H1 (cell line): Measurements from ENCODE around the gene PPP1R11. TPM values are rescaled to one million over a fixed set of nuclear protein-coding genes. Genes with fewer than 3 reads are reported as not detected.

Experiments
- ASH2L ChIP-seq: fragments of 200-600, 300-600 bp; sonication (generic); IDR thresholded peaks from one replicate; pipeline ENCODE4 v1.7.1; 2017; ENCODE audit warnings: low read length
- KDM1A ChIP-seq: fragments of 200-600, 300-600 bp; sonication (generic); IDR thresholded peaks from 2 replicates; pipeline ENCODE4 v1.7.1; 2016; ENCODE audit warnings: mild to moderate bottlenecking, low read length, borderline replicate concordance
- SIN3A ChIP-seq, 2 experiments: IDR thresholded peaks in 1 of 2; conservative IDR thresholded peaks in 1 of 2; 2 replicates each; pipeline ENCODE4 v1.6.1; 2011 to 2012; ENCODE audit warnings: low read length in 2 of 2, improper control_type of control experiment in 1 of 2, low read depth in 1 of 2, mild to moderate bottlenecking in 1 of 2
- TAF7 ChIP-seq: optimal IDR thresholded peaks from 2 replicates; pipeline ENCODE3; 2011; ENCODE audit warnings: low read depth, mild to moderate bottlenecking, inconsistent platforms, low read length, moderate library complexity, borderline replicate concordance
- TBP ChIP-seq: IDR thresholded peaks from 2 replicates; pipeline ENCODE4 v1.6.1; 2011; ENCODE audit warnings: low read depth, low read length, improper control_type of control experiment
- ZNF274 ChIP-seq: IDR thresholded peaks from 2 replicates; pipeline ENCODE4 v1.7.0; 2012; ENCODE audit warnings: low read length, borderline replicate concordance; ENCODE audit errors: extremely low read depth
- polyA plus RNA-seq, 7 experiments: library from polyadenylated mRNA; depleted of rRNA in 3 of 7; stranded (reverse) in 5 of 7; unstranded in 2 of 7; fragments of >200 nt in 5 of 7; fragments of 200-250 nt in 2 of 7; gene quantifications; 1 replicate in 5 of 7; 2 replicates in 1 of 7; 4 replicates in 1 of 7; pipeline versions ENCODE4 v1.2.1 to v1.2.3, GENCODE V29; 2011 to 2013; ENCODE audit warnings: missing spikeins in 2 of 7, mixed read lengths in 2 of 7
- total RNA-seq: library from RNA; stranded (reverse); fragmentation: NEBNext Ultra II Directional; extraction: Animal tissue kit (Norgen Biotek cat#: 25700); gene quantifications from 2 replicates; pipeline ENCODE4 v1.2.1, GENCODE V29; 2021
- TF ChIP-seq, protein P1 (sequence below): fragments of 300-600 bp; sonication (generic); IDR thresholded peaks from 2 replicates; pipeline ENCODE4 v1.7.1; 2012; ENCODE audit warnings: low read length, moderate library complexity, mild to moderate bottlenecking, inconsistent platforms; ENCODE audit not compliant: insufficient replicate concordance
- TF ChIP-seq, protein P2 (sequence below): IDR thresholded peaks from 2 replicates; pipeline ENCODE4 v1.6.1; 2012; ENCODE audit warnings: inconsistent platforms
- TF ChIP-seq, protein P3 (sequence below): IDR thresholded peaks from 2 replicates; pipeline ENCODE4 v1.6.1; 2011; ENCODE audit warnings: low read length, improper control_type of control experiment

The PPP1R11 gene
- total and polyA plus RNA-seq, 2 of the 8 experiments (the other 6 are each of a cell fraction or from before 2014, with no cell fraction given), result 26.1 to 32.8 TPM

DNA sequence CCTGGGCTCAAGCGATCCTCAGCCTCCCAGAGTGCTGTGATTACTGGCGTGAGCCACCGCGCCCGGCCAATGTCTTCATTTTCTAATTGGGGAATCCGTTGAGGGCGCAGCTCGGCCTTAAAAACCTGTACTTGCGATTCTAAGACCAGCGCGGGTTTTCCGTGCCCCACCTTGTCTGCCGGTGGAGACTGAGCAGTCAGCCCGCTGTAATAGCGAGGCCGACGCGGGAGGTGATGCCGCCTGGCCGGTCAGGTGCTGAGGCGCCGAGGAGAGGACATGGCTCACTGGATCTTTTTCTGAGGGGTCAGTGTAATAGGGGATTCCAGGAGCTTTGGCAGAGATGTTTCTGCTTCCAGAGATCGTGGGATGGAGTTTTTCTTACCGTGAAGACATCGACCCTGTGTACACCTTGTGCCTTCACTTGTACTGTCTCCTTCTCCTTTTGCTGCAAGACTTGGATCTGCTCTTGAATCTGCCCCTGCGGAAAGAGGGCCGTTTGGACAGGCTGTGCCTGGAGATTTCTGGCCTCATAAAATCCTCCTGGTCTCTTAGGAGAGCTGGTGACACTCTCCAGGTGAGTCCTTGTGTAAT is 44.4 kb downstream of the PPP1R11 start (continued):
- TF ChIP-seq, protein P1, sequence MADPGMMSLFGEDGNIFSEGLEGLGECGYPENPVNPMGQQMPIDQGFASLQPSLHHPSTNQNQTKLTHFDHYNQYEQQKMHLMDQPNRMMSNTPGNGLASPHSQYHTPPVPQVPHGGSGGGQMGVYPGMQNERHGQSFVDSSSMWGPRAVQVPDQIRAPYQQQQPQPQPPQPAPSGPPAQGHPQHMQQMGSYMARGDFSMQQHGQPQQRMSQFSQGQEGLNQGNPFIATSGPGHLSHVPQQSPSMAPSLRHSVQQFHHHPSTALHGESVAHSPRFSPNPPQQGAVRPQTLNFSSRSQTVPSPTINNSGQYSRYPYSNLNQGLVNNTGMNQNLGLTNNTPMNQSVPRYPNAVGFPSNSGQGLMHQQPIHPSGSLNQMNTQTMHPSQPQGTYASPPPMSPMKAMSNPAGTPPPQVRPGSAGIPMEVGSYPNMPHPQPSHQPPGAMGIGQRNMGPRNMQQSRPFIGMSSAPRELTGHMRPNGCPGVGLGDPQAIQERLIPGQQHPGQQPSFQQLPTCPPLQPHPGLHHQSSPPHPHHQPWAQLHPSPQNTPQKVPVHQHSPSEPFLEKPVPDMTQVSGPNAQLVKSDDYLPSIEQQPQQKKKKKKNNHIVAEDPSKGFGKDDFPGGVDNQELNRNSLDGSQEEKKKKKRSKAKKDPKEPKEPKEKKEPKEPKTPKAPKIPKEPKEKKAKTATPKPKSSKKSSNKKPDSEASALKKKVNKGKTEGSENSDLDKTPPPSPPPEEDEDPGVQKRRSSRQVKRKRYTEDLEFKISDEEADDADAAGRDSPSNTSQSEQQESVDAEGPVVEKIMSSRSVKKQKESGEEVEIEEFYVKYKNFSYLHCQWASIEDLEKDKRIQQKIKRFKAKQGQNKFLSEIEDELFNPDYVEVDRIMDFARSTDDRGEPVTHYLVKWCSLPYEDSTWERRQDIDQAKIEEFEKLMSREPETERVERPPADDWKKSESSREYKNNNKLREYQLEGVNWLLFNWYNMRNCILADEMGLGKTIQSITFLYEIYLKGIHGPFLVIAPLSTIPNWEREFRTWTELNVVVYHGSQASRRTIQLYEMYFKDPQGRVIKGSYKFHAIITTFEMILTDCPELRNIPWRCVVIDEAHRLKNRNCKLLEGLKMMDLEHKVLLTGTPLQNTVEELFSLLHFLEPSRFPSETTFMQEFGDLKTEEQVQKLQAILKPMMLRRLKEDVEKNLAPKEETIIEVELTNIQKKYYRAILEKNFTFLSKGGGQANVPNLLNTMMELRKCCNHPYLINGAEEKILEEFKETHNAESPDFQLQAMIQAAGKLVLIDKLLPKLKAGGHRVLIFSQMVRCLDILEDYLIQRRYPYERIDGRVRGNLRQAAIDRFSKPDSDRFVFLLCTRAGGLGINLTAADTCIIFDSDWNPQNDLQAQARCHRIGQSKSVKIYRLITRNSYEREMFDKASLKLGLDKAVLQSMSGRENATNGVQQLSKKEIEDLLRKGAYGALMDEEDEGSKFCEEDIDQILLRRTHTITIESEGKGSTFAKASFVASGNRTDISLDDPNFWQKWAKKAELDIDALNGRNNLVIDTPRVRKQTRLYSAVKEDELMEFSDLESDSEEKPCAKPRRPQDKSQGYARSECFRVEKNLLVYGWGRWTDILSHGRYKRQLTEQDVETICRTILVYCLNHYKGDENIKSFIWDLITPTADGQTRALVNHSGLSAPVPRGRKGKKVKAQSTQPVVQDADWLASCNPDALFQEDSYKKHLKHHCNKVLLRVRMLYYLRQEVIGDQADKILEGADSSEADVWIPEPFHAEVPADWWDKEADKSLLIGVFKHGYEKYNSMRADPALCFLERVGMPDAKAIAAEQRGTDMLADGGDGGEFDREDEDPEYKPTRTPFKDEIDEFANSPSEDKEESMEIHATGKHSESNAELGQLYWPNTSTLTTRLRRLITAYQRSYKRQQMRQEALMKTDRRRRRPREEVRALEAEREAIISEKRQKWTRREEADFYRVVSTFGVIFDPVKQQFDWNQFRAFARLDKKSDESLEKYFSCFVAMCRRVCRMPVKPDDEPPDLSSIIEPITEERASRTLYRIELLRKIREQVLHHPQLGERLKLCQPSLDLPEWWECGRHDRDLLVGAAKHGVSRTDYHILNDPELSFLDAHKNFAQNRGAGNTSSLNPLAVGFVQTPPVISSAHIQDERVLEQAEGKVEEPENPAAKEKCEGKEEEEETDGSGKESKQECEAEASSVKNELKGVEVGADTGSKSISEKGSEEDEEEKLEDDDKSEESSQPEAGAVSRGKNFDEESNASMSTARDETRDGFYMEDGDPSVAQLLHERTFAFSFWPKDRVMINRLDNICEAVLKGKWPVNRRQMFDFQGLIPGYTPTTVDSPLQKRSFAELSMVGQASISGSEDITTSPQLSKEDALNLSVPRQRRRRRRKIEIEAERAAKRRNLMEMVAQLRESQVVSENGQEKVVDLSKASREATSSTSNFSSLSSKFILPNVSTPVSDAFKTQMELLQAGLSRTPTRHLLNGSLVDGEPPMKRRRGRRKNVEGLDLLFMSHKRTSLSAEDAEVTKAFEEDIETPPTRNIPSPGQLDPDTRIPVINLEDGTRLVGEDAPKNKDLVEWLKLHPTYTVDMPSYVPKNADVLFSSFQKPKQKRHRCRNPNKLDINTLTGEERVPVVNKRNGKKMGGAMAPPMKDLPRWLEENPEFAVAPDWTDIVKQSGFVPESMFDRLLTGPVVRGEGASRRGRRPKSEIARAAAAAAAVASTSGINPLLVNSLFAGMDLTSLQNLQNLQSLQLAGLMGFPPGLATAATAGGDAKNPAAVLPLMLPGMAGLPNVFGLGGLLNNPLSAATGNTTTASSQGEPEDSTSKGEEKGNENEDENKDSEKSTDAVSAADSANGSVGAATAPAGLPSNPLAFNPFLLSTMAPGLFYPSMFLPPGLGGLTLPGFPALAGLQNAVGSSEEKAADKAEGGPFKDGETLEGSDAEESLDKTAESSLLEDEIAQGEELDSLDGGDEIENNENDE, result no peak
- TF ChIP-seq ASH2L (no peak), TAF7 (no peak), ZNF274 (no peak), TBP (no peak), SIN3A (conservative IDR thresholded peaks at IDR 0.05 in 1 of 2, IDR thresholded peaks at IDR 0.05 in 1 of 2; ENCODE audit: low read depth in 1 of 2, low read length in 2 of 2) (no peak), KDM1A (no peak)
- TF ChIP-seq, protein P2, sequence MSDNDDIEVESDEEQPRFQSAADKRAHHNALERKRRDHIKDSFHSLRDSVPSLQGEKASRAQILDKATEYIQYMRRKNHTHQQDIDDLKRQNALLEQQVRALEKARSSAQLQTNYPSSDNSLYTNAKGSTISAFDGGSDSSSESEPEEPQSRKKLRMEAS, result no peak
- TF ChIP-seq, protein P3, sequence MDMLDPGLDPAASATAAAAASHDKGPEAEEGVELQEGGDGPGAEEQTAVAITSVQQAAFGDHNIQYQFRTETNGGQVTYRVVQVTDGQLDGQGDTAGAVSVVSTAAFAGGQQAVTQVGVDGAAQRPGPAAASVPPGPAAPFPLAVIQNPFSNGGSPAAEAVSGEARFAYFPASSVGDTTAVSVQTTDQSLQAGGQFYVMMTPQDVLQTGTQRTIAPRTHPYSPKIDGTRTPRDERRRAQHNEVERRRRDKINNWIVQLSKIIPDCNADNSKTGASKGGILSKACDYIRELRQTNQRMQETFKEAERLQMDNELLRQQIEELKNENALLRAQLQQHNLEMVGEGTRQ, result no peak
